ES-I3 (cell line): Measurements from ENCODE around the gene AMPD2.

Experiments
- H3K36me3 ChIP-seq: 2 replicates; pipeline ENCODE4 v1.6.1; 2013; ENCODE audit warnings: mild to moderate bottlenecking, low read length, control low read depth, moderate library complexity; ENCODE audit not compliant: insufficient read depth
- H3K4me1 ChIP-seq: 2 replicates; pipeline ENCODE4 v1.6.1; 2013; ENCODE audit warnings: mild to moderate bottlenecking, control low read depth, low read length; ENCODE audit not compliant: insufficient read depth
- H3K9ac ChIP-seq: 2 replicates; pipeline ENCODE4 v1.6.1; 2013; ENCODE audit warnings: low read depth, mild to moderate bottlenecking, low read length, moderate library complexity
- H3K9me3 ChIP-seq: 2 replicates; pipeline ENCODE4 v1.6.1; 2013; ENCODE audit warnings: mild to moderate bottlenecking, low read length, moderate library complexity; ENCODE audit not compliant: control insufficient read depth, insufficient read depth

Gene AMPD2

DNA sequence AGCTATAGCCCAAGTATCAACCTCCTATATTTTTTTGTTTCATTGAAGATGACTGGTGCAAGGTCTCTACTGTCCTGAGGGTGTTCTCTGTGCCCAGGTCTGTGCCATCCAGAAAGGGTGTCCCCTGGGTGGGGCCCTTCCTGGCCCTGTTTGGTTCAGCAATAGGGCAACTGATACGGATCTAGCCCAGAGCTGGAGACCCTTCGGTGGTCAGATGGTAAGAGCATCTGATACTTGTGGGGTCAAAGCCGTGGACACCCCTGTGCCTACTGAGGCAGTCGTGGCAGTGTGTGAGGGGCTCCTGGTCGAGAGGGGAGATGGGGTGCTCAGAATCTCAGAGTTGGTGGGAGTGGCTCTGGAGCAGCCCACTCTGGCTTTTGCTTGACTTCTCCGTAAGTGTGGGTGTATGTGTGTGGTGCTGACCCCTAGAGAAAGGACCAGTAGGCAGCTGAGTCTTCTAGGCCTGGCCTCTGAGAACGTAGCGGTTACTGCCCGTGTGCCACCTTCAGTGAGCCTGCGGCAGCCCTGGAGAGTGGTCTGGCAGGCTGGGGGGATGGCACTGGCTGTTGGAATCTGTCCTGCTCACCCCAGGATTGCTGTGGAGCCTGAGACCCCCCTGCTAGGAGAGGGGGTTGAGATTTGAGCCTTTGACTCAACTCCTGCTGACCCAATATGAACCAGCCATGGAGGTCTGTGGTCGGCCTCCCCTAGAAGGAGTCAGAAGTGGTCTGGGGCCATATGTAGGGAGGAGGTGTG, 2.7 kb downstream of the AMPD2 start:
- Histone ChIP-seq H3K4me1 (peaks cover 24% of the 10 kb centered on the region), H3K9me3 (no peaks in the 10 kb centered on the region), H3K9ac (no peak overlapping the region), H3K36me3 (no peaks in the 10 kb centered on the region)

GRCh38 chr1:109622895-109623294, 3.3 kb downstream of the AMPD2 start:
- H3K36me3 ChIP-seq: no peaks in the 10 kb centered on the region
- no peaks in the 10 kb centered on the region for H3K9me3 ChIP-seq
- H3K4me1 ChIP-seq: peaks cover 24% of the 10 kb centered on the region
- no peak overlapping the region for H3K9ac ChIP-seq

DNA sequence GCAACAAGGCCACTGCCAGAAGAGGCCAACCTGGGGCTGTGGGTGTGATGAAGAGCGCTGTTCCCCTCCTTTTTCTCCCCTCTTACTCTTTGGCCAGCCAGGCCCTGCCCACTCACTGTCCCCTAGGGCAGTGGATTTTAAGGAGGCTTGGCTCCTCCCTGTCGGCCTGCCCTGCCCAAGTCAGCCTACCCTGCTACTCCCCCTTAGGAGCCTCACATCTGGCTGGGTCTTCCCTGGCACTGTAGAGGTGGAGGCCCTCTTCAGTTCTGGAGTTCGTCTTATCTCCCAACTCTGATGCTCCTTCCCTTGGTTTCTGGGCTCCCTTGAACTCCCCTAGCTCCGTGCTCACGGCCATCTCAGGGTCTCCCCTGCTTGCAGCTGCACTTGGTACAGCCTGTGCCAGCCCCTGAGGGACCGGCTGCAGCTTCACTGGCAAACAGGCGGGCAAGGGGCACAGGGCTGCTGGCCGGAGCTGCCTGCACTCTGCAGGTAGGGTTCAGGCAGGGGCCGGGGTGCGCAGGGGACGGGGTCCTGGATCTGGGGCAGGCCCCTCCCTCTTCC, 4.0 kb downstream of the AMPD2 start:
- Histone ChIP-seq H3K9ac (no peak overlapping the region), H3K9me3 (no peaks in the 10 kb centered on the region), H3K36me3 (no peaks in the 10 kb centered on the region), H3K4me1 (peaks cover 20% of the 10 kb centered on the region)

- Histone ChIP-seq H3K4me1 (peaks cover 13% of the 10 kb centered on the region; the same call in 1 of the 2 replicates), H3K36me3 (no peaks in the 10 kb centered on the region), H3K9me3 (no peaks in the 10 kb centered on the region), H3K9ac (no peak overlapping the region)
Observed at GRCh38 chr1:109624201-109625010, 4.8 kb downstream of the AMPD2 start.

- Histone ChIP-seq H3K9ac (peak overlapping the region; percentile 31; the same call in 1 of the 2 replicates), H3K36me3 (no peaks in the 10 kb centered on the region), H3K4me1 (peaks cover 12% of the 10 kb centered on the region; the same call in 1 of the 2 replicates), H3K9me3 (no peaks in the 10 kb centered on the region)
Observed at GRCh38 chr1:109625176-109625575, 5.5 kb downstream of the AMPD2 start.

DNA sequence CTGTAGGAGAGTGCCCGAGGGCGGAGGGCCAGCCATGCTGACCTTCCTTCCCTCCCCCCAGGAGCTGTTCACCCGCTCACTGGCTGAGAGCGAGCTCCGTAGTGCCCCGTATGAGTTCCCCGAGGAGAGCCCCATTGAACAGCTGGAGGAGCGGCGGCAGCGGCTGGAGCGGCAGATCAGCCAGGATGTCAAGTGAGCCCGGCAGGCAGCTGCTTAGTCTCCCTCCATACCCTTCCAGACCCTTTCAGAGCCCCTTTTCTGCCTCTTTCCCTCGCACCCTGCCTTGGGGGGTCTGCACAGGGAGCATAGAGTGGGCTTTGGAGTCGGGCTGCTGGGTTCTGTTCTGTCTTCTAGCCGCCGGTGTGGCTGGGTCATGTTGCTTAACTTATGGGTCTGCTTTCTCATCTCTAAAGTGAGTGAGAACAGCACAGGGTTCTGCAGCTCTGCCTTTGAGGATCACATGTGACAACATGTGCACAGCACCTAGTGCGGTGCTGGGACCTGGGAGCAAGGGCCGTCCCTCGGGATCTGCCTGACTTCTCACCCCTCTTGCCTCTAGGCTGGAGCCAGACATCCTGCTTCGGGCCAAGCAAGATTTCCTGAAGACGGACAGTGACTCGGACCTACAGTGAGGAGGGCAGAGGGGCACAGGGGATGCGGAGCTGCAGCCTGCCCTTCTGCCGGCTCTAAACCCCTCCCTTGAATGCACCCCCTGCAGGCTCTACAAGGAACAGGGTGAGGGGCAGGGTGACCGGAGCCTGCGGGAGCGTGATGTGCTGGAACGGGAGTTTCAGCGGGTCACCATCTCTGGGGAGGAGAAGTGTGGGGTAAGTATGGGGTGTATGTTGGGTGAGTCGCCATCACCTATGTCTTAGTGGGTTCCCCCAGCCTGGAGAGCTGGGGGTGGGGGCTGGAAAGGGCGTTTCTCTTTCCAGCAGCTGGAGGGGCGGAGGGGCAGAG, 6.2 kb downstream of the AMPD2 start:
- Histone ChIP-seq H3K4me1 (peaks cover 12% of the 10 kb centered on the region; the same call in 1 of the 2 replicates), H3K9ac (peak overlapping the region; percentile 31; the same call in 1 of the 2 replicates), H3K36me3 (0 out of 2 replicates have a peak, but pooled peaks cover 1% of the 10 kb centered on the region), H3K9me3 (no peaks in the 10 kb centered on the region)

GRCh38 chr1:109626682-109627408, 7.2 kb downstream of the AMPD2 start:
- Histone ChIP-seq H3K9me3 (no peaks in the 10 kb centered on the region), H3K9ac (no peak overlapping the region), H3K4me1 (peaks cover 12% of the 10 kb centered on the region; the same call in 1 of the 2 replicates), H3K36me3 (0 out of 2 replicates have a peak, but pooled peaks cover 3% of the 10 kb centered on the region)

DNA sequence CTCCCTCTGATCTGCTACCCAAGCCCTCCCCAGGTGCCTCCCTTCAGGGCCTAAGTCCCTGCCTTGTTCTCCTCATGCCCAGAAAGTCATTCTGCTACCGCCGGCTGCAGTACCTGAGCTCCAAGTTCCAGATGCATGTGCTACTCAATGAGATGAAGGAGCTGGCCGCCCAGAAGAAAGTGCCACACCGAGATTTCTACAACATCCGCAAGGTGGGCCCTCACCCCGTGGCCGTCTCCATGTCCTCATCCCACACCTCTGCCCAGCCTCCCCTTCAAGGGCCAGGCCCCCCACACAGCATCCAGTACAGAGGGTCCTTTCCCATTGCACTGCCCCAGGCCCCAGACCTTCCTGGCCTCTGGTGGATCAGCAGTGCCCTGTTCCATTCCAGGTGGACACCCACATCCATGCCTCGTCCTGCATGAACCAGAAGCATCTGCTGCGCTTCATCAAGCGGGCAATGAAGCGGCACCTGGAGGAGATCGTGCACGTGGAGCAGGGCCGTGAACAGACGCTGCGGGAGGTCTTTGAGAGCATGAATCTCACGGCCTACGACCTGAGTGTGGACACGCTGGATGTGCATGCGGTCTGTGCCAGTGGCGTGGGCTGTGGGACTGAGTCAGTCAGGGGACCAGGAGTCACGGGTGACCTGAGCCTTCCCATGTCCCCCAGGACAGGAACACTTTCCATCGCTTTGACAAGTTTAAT, 8.2 kb downstream of the AMPD2 start:
- H3K4me1 ChIP-seq: peaks cover 12% of the 10 kb centered on the region; the same call in 1 of the 2 replicates
- H3K36me3 ChIP-seq: 0 out of 2 replicates have a peak, but pooled peaks cover 3% of the 10 kb centered on the region
- H3K9ac ChIP-seq: no peak overlapping the region
- no peaks in the 10 kb centered on the region for H3K9me3 ChIP-seq

DNA sequence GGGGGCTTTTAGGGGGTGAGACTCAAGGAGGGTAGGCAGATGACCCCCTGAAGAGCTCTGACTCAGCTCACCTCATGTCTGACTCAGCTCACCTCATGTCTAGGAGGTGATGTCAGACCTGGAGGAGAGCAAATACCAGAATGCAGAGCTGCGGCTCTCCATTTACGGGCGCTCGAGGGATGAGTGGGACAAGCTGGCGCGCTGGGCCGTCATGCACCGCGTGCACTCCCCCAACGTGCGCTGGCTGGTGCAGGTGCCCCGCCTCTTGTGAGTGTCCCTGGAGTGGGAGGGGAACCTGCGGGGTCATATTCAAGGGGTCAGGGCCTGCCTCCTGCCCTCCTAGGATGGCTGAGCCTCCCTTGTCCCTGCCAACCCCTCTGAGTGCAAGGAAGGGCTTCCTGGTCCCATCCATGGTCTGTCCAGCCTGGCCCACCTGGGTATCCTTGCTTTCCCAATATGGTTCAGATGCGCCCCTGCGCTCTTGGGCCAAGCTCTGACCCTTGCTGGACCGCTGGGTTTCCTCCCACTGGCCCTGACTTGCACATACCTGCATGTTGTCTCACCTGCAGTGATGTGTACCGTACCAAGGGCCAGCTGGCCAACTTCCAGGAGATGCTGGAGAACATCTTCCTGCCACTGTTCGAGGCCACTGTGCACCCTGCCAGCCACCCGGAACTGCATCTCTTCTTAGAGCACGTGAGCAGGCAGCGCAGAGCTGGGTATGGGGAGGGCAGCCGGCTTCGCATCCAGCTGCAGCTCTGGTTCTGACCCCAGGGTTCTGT, 9.1 kb downstream of the AMPD2 start:
- Histone ChIP-seq H3K9ac (no peak overlapping the region), H3K36me3 (0 out of 2 replicates have a peak, but pooled peaks cover 3% of the 10 kb centered on the region), H3K4me1 (peaks cover 12% of the 10 kb centered on the region; the same call in 1 of the 2 replicates), H3K9me3 (no peaks in the 10 kb centered on the region)

DNA sequence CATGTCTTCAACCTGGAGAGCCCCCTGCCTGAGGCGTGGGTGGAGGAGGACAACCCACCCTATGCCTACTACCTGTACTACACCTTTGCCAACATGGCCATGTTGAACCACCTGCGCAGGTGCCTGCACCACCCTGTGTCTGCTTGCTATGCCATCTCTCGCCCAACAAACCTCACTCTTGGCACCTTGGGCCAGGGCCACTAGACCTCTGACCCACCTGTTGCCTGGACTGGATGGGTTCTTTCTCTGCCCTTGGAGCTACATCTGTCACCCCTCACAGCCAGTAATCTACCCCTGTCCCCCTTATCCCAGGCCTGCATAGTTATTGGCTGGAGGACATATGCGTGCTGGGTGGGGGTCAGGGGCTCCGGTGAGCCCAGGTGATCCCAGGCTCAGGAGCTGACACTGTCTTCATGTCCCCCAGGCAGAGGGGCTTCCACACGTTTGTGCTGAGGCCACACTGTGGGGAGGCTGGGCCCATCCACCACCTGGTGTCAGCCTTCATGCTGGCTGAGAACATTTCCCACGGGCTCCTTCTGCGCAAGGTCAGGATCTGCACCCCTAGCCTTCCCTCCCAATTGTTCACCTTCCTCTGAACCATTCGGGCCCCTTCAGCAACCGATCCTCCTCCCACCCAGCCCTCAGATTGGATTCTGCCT, 9.9 kb downstream of the AMPD2 start:
- H3K36me3 ChIP-seq: 0 out of 2 replicates have a peak, but pooled peaks cover 3% of the 10 kb centered on the region
- no peaks in the 10 kb centered on the region for H3K9me3 ChIP-seq
- no peak overlapping the region for H3K9ac ChIP-seq
- H3K4me1 ChIP-seq: peaks cover 11% of the 10 kb centered on the region; the same call in 1 of the 2 replicates

DNA sequence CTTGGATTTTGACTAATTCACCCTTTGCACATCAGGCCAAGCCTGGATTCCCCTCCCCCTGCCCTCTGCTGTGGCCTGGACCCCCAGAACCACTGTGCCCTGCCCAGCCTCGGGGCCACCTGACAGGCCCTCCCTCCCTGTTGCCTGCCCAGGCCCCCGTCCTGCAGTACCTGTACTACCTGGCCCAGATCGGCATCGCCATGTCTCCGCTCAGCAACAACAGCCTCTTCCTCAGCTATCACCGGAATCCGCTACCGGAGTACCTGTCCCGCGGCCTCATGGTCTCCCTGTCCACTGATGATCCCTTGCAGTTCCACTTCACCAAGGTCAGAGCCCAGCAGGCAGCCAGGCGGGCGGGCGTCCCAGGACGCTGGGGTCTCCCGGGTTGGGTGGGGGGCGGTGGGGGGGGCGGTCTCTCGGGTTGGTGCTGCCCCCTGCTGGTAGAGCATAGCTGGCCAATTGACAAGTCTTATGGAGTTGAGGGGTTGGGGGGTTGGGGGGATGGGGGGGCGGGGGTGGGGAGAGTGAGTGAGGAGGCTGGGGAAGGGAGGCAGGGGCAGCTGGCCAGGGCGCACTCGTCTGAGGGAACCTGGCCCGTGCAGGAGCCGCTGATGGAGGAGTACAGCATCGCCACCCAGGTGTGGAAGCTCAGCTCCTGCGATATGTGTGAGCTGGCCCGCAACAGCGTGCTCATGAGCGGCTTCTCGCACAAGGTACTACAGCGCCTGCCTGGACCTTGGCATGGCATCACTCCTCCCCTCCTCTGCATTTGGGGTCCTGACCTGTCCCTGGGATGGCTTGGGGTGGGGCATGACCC, 10.7 kb downstream of the AMPD2 start:
- 0 out of 2 replicates have a peak, but pooled peaks cover 3% of the 10 kb centered on the region for H3K36me3 ChIP-seq

More for the DNA sequence above, 10.7 kb downstream of the AMPD2 start:
- H3K9ac ChIP-seq: no peak overlapping the region
- H3K4me1 ChIP-seq: peaks cover 9% of the 10 kb centered on the region
- no peaks in the 10 kb centered on the region for H3K9me3 ChIP-seq
